HCT116 (cell line): ENCODE measurements around the gene TTLL9.

ENCODE experiments used
- CEBPB ChIP-seq: IDR thresholded peaks from 2 replicates; pipeline ENCODE4 v1.6.1; 2012; ENCODE audit warnings: low read depth
- EZH2 ChIP-seq: fragments of 200-600 bp; sonication (generic); IDR thresholded peaks from 2 replicates; pipeline ENCODE4 v1.6.1; 2017; ENCODE audit warnings: antibody characterized with exemption, mixed run types
- EZH2phosphoT487 ChIP-seq: fragments of 200-600 bp; IDR thresholded peaks from 2 replicates; pipeline ENCODE4 v1.6.1; 2018; ENCODE audit warnings: antibody characterized with exemption, borderline replicate concordance
- POLR2A ChIP-seq: IDR thresholded peaks from 2 replicates; pipeline ENCODE4 v1.7.0; 2011; ENCODE audit warnings: borderline replicate concordance; ENCODE audit not compliant: insufficient read depth, insufficient read length; ENCODE audit errors: extremely low read depth
- POLR2AphosphoS5 ChIP-seq: IDR thresholded peaks from 2 replicates; pipeline ENCODE4 v1.6.1; 2011; ENCODE audit warnings: mild to moderate bottlenecking, low read depth, low read length, moderate library complexity
- TCF7L2 ChIP-seq: IDR thresholded peaks from 2 replicates; pipeline ENCODE4 v1.7.0; 2011; ENCODE audit warnings: borderline replicate concordance, inconsistent platforms; ENCODE audit not compliant: insufficient read depth, insufficient read length; ENCODE audit errors: extremely low read depth
- ZNF274 ChIP-seq: fragments of 200-500 bp; sonication (Bioruptor generic); IDR thresholded peaks from 2 replicates; pipeline ENCODE4 v1.6.1; 2014; ENCODE audit warnings: mild to moderate bottlenecking, low read depth, low read length, inconsistent platforms
- TF ChIP-seq, protein P1 (sequence below), 3 experiments: fragments of 200-600 bp in 1 of 3; sonication (generic) in 1 of 3; IDR thresholded peaks in 2 of 3; conservative IDR thresholded peaks in 1 of 3; 2 replicates each; pipeline ENCODE4 v1.5.1; 2012 to 2017; ENCODE audit warnings: low read depth in 2 of 3, low read length in 2 of 3, antibody characterized with exemption in 1 of 3, borderline replicate concordance in 1 of 3, control low read depth in 1 of 3, mild to moderate bottlenecking in 1 of 3, mixed read lengths in 1 of 3, mixed run types in 1 of 3, moderate library complexity in 1 of 3; ENCODE audit not compliant: insufficient read depth in 1 of 3
- TF ChIP-seq, protein P2 (sequence below): IDR thresholded peaks from 2 replicates; pipeline ENCODE4 v1.6.1; 2011; ENCODE audit warnings: mild to moderate bottlenecking, low read length, moderate library complexity; ENCODE audit not compliant: insufficient replicate concordance; ENCODE audit errors: extremely low read depth
- TF ChIP-seq, protein P3 (sequence below): IDR thresholded peaks from 2 replicates; pipeline ENCODE4 v1.6.1; 2012; ENCODE audit warnings: low read depth

DNA sequence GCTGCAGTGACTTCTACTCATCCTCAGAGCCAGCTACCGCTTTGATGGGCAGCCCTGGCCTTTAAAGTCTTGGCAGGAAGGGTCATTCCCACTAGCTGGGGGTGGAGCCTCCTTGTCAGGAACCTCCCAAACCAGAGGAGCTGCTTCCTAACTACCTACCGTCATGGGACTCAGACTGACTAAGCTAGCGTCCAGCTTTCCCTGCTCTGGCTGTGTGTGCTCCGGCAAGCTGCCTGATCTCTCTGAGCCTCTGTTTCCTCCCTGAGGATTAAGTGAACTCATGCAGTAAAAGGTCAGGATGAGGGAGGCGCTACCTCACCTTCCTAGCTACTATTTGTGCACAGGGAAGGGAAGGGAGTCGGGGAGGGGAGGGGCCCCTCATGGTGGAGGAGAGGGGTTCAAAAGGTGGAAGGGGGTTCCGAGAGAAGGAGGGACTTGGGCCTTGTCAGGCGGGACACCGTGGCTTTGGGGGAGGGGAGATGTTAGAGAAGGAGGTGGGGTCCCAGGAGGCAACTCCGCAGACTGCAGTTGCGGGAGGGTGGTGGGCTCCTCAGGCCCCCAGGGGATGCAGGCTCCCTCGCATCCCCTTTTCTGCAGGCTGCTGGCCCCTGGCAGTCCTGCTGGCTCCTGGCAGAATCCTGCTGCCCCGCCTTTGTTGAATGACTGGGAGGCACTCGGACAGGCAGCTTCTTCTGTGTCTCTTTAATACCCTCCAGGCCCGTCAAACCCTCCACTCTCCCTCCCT is 9.9 kb upstream of the TTLL9 start:
- TF ChIP-seq, protein P1, sequence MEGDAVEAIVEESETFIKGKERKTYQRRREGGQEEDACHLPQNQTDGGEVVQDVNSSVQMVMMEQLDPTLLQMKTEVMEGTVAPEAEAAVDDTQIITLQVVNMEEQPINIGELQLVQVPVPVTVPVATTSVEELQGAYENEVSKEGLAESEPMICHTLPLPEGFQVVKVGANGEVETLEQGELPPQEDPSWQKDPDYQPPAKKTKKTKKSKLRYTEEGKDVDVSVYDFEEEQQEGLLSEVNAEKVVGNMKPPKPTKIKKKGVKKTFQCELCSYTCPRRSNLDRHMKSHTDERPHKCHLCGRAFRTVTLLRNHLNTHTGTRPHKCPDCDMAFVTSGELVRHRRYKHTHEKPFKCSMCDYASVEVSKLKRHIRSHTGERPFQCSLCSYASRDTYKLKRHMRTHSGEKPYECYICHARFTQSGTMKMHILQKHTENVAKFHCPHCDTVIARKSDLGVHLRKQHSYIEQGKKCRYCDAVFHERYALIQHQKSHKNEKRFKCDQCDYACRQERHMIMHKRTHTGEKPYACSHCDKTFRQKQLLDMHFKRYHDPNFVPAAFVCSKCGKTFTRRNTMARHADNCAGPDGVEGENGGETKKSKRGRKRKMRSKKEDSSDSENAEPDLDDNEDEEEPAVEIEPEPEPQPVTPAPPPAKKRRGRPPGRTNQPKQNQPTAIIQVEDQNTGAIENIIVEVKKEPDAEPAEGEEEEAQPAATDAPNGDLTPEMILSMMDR (IDR thresholded peaks at IDR 0.05 in 2 of 3, conservative IDR thresholded peaks at IDR 0.05 in 1 of 3; ENCODE audit: borderline replicate concordance in 1 of 3, insufficient read depth in 1 of 3, low read depth in 2 of 3, low read length in 2 of 3), result no peak
- TF ChIP-seq, protein P2, sequence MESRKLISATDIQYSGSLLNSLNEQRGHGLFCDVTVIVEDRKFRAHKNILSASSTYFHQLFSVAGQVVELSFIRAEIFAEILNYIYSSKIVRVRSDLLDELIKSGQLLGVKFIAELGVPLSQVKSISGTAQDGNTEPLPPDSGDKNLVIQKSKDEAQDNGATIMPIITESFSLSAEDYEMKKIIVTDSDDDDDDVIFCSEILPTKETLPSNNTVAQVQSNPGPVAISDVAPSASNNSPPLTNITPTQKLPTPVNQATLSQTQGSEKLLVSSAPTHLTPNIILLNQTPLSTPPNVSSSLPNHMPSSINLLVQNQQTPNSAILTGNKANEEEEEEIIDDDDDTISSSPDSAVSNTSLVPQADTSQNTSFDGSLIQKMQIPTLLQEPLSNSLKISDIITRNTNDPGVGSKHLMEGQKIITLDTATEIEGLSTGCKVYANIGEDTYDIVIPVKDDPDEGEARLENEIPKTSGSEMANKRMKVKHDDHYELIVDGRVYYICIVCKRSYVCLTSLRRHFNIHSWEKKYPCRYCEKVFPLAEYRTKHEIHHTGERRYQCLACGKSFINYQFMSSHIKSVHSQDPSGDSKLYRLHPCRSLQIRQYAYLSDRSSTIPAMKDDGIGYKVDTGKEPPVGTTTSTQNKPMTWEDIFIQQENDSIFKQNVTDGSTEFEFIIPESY, result no peak
- TF ChIP-seq POLR2A, result no peak
- TF ChIP-seq POLR2AphosphoS5, result no peak
- TF ChIP-seq ZNF274, result no peak
- TF ChIP-seq, protein P3, sequence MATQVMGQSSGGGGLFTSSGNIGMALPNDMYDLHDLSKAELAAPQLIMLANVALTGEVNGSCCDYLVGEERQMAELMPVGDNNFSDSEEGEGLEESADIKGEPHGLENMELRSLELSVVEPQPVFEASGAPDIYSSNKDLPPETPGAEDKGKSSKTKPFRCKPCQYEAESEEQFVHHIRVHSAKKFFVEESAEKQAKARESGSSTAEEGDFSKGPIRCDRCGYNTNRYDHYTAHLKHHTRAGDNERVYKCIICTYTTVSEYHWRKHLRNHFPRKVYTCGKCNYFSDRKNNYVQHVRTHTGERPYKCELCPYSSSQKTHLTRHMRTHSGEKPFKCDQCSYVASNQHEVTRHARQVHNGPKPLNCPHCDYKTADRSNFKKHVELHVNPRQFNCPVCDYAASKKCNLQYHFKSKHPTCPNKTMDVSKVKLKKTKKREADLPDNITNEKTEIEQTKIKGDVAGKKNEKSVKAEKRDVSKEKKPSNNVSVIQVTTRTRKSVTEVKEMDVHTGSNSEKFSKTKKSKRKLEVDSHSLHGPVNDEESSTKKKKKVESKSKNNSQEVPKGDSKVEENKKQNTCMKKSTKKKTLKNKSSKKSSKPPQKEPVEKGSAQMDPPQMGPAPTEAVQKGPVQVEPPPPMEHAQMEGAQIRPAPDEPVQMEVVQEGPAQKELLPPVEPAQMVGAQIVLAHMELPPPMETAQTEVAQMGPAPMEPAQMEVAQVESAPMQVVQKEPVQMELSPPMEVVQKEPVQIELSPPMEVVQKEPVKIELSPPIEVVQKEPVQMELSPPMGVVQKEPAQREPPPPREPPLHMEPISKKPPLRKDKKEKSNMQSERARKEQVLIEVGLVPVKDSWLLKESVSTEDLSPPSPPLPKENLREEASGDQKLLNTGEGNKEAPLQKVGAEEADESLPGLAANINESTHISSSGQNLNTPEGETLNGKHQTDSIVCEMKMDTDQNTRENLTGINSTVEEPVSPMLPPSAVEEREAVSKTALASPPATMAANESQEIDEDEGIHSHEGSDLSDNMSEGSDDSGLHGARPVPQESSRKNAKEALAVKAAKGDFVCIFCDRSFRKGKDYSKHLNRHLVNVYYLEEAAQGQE, result no peak
- TF ChIP-seq CEBPB, result no peak
- no peak for TF ChIP-seq TCF7L2
- TF ChIP-seq EZH2phosphoT487, result no peak
- TF ChIP-seq EZH2, result no peak
